Esophagus muscularis mucosa (tissue), 3 donors: Measurements from ENCODE around the gene JPH2.

Source experiments
- CTCF ChIP-seq, 3 experiments: fragments of 200-600 bp in 2 of 3; fragments of 450-650 bp in 1 of 3; sonication (generic) in 2 of 3; IDR thresholded peaks; one replicate each; pipeline ENCODE4 v1.5.1; 2017 to 2019; ENCODE audit warnings: antibody characterized with exemption in 3 of 3, mild to moderate bottlenecking in 2 of 3, moderate library complexity in 1 of 3
- EP300 ChIP-seq: sonication (generic); formaldehyde crosslinking; IDR thresholded peaks from one replicate; pipeline ENCODE4 v1.6.1; 2017; ENCODE audit warnings: antibody characterized with exemption

DNA sequence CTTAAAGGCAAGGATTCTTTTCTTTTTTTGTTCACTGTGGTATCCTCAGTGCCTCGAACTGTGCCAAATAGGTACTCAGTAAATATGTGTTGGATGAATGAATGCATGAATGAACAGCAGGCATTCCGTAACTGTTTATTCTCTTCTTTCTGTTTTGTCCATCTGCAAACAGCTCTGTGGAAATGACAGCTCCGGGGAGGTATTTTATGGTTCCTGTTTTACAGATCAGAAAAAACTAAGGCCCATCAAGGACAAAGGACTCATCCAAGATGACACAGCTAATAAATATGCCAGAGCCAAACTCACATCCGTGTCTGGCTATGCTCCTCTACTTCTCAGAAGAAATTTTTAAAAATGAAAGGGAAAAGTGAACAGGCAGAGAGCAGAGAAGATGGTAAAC, 21.0 kb downstream of the JPH2 start:
- TF ChIP-seq CTCF (IDR thresholded peaks at IDR 0.05): no peak
- TF ChIP-seq EP300: no peak
